Fibroblast of the aortic adventitia (primary cell): ENCODE data around the gene RCC1. TPM values are rescaled to one million over a fixed set of nuclear protein-coding genes. Genes with fewer than 3 reads are reported as not detected.

Experiments
- DNase-seq: peaks from one replicate; pipeline ENCODE4 v3.0.0-alpha.2; 2010; ENCODE audit warnings: low read depth
- H3K4me3 ChIP-seq: 2 replicates; pipeline ENCODE4 v1.5.1; 2011; ENCODE audit warnings: low read depth, mild to moderate bottlenecking, control low read depth, low read length, moderate library complexity
- total RNA-seq: library from RNA; depleted of rRNA; stranded (reverse); fragments of >200 nt; gene quantifications from 2 replicates; pipeline ENCODE4 v1.2.3, GENCODE V29; 2012; ENCODE audit warnings: low replicate concordance
- TF ChIP-seq, protein P1 (sequence below): IDR thresholded peaks from 2 replicates; pipeline ENCODE4 v1.5.1; 2011; ENCODE audit warnings: mild to moderate bottlenecking, low read length, control low read depth, inconsistent platforms; ENCODE audit not compliant: insufficient read depth

The RCC1 gene
- total RNA-seq, 1 donor, result 28.8 TPM

DNA sequence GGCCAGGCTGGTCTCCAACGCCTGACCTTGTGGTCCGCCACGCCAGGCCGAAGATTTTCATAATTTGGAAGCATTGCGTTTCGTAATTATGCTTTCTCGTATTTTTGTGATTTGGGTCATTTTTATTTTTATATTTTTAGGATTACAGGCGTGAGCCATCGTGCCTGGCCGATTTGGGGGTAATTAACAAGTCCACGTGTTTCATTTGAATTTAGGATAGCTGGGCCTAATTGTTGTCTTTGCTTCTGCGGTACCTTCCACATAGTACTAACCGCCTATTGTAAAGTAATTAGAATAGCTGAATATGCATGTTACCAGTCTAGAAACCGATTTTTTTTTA, 1.0 kb downstream of the RCC1 start:
- TF ChIP-seq, protein P1, sequence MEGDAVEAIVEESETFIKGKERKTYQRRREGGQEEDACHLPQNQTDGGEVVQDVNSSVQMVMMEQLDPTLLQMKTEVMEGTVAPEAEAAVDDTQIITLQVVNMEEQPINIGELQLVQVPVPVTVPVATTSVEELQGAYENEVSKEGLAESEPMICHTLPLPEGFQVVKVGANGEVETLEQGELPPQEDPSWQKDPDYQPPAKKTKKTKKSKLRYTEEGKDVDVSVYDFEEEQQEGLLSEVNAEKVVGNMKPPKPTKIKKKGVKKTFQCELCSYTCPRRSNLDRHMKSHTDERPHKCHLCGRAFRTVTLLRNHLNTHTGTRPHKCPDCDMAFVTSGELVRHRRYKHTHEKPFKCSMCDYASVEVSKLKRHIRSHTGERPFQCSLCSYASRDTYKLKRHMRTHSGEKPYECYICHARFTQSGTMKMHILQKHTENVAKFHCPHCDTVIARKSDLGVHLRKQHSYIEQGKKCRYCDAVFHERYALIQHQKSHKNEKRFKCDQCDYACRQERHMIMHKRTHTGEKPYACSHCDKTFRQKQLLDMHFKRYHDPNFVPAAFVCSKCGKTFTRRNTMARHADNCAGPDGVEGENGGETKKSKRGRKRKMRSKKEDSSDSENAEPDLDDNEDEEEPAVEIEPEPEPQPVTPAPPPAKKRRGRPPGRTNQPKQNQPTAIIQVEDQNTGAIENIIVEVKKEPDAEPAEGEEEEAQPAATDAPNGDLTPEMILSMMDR, result no peak
- no peak for DNase-seq
- peak overlapping the region; percentile 94 for H3K4me3 ChIP-seq

DNA sequence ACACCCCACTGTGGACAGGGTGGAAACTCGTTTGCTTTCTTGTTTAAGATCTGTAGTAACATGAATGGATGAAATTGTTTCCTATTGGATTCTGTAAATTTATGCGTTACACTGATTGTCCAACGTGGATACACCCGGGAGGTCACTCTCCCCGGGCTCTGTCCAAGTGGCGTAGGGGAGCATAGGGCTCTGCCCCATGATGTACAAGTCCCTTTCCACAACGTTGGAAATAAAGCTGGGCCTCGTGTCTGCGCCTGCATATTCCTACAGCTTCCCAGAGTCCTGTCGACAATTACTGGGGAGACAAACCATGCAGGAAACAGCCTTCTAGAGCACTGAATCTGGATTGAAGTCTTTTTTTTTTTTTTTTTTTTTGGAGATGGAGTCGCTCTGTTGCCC, 1.4 kb downstream of the RCC1 start:
- TF ChIP-seq, protein P1, result no peak
- peak overlapping the region; percentile 94 for H3K4me3 ChIP-seq
- DNase-seq, result peak; percentile 35

DNA sequence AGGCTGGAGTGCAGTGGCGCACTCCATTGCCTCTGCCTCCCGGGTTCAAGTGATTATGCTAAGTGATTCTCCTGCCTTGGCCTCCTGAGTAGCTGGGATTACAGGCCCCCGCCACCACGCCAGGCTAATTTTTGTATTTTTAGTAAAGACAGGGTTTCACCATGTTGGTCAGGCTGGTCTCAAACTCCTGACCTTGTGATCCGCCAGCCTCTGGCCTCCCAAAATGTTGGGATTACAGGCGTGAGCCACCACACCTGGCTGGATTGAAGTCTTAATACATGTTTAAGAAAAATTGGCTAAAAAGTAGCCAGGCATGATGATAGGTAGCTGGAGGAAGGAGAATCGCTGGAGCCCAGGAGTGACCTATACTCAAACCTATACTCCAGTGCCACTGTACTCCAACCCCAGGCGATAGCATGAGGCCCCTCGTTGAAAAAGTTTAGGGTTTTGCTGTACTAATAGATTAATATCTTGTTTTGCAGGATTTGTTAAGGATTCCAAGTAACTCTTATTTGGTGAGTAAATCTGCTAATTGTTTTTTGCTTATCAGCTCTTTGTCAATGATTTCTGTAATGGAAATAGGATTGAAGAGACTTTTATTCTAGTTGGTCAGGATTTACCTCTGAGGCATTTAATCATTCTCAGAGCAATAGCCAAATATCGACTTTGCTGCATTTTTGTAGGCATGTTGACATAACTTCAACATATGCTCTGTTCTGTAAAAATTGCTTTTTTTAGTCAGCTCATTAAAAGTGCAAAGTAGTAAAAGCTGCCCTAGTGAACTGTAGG, 2.0 kb downstream of the RCC1 start:
- peak overlapping the region; percentile 94 for H3K4me3 ChIP-seq
- TF ChIP-seq, protein P1, result no peak
- DNase-seq, result peak; percentile 11

DNA sequence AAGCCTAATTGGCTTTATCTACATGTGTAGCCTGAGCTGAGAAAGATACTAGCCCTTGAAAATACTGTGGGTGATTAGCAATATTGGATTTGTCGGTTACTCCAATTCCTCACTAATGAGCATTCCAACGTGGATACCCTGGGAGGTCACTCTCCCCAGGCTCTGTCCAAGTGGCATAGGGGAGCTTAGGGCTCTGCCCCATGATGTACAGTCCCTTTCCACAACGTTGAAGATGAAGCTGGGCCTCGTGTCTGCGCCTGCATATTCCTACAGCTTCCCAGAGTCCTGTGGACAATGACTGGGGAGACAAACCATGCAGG, 2.6 kb downstream of the RCC1 start:
- DNase-seq, result no peak
- TF ChIP-seq, protein P1, result no peak
- peak overlapping the region; percentile 94 for H3K4me3 ChIP-seq

DNA sequence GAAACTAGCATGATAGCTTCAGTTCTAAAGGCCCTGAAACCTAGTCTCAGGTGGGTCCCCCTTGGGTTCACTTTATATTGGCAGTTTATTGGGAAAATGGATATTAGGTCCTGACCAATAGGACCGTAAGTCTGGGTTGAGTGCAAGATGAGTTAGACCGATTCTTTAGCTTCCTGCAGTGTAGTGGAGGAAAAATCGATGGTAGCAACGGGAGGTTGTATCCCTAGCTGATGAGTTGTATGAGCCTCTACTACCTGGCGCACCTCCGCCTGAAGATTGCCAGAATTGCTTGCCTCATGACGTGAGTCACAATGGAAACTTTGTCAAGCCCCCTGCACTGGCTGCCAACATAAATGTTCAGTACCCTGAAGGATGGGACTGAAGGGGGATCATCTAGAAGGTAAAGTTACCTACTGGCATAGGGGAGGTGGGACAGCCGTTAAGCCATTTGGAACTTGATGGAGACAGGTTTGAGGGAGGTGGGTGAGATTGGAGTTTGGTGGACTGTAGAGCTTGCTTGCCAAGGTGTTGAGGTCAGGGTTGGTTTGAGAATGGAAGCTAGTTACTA, 3.9 kb downstream of the RCC1 start:
- peak overlapping the region; percentile 5 for H3K4me3 ChIP-seq
- DNase-seq, result peak; percentile 48
- TF ChIP-seq, protein P1, result no peak

DNA sequence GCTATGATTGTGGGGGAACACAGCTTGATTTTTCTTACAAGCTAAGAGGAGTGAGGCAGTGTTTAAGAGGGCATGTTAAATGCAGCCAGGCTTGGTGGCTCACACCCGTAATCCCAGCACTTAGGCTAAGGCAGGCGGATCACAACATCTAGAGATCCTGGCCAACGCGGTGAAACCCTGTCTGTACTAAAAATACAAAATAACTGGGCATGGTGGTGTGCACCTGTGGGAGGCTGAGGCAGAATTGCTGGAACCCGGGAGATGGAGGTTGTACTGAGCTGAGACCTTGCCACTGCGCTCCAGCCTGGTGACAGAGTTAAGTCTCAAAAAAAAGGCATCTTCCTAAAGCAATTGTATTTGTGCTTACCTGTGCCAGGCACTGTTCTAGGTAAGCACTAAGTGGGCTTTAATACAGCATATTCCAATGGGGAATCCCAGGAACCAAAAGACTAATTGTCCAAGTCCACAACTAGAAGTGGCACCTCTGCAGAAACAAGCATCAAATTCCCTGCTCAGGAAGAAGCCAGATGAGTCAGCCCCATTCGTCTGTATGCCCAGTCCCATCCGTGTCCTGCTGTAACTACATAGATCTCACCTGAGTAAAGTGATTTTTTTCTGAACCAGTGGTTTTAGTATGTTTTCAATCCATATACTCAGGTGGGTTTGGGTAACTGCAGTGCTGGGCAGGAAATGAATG, 4.6 kb downstream of the RCC1 start:
- TF ChIP-seq, protein P1, result no peak
- H3K4me3 ChIP-seq, result peak overlapping the region; percentile 18
- DNase-seq, result peak; percentile 49
